Lower leg skin (tissue), 3 donors: ENCODE data around the gene DMD.

Experiments used
- CTCF ChIP-seq, 3 donors: fragments of 450-650 bp; IDR thresholded peaks; one replicate each; pipeline ENCODE4 v1.5.1; 2016; ENCODE audit warnings: antibody characterized with exemption in 3 of 3, mild to moderate bottlenecking in 3 of 3, moderate library complexity in 2 of 3
- POLR2A ChIP-seq, 2 donors: fragments of 450-650 bp; IDR thresholded peaks; one replicate each; pipeline ENCODE4 v1.6.1; 2016 to 2017; ENCODE audit warnings: antibody characterized with exemption in 2 of 2, mild to moderate bottlenecking in 1 of 2, moderate library complexity in 1 of 2

- TF ChIP-seq POLR2A (IDR thresholded peaks at IDR 0.05) (no peak), CTCF (IDR thresholded peaks at IDR 0.05) (no peak)
Observed at GRCh38 chrX:32873786-32874185, 337.6 kb downstream of the DMD start.
